ENCODE results near the gene GRN. TPM values are rescaled to one million over a fixed set of nuclear protein-coding genes. Genes with fewer than 3 reads are reported as not detected.

GRN gene
- total and polyA plus RNA-seq, 2 of the 13 experiments (the other 11 are each of a cell fraction or from before 2014, with no cell fraction given) = 86.6 to 143 TPM

DNA sequence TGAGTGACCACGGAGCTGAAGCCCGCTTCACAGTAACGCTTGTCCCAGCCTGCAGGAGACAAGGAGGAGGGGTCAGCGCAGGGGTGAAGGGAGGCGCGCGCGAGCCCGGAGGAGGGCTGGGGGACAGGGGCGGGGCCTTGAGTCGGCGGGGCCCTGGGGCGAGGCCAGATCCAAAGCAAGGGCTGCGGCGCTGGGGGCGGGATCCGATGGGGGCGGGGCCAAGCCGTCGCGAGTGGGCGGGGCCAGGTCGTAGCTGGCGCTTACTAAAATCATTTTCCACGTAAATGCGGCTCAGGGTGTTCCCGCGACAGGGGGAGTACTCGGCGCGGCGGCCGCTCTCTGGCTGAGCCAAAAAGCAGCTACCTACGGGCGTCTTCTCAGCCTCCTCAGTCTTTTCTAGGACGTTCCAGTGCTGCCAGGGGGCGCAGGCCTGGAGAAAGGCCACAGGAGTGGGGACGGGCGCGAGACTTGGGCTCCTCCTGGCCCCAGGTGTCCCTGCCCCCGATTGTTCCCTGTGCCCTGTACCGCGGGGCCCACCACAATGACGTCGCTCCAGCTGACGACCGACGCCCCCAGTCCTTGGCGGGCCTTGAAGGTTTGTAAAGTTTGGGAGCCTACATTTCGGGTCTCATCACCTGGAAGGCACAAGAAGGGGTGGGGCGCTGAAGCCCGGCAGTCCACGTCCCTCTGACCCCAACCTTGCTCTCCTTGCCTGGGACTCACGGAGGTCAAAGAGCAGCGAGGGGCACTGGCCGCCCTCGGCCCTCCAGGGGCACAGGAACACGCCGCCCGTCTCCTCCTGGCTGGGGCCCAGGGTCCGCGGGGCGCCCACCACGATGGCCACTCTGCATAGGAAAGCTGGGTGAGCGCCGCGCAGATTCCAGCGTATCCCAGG, 40.4 kb downstream of the GRN start (continued):
- TF ChIP-seq, protein P1, sequence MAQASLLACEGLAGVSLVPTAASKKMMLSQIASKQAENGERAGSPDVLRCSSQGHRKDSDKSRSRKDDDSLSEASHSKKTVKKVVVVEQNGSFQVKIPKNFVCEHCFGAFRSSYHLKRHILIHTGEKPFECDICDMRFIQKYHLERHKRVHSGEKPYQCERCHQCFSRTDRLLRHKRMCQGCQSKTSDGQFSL (CRISPR knock-in tag; IDR thresholded peaks at IDR 0.05) = no peak
- no peak for TF ChIP-seq CEBPG (CRISPR knock-in tag; IDR thresholded peaks at IDR 0.05)
- peak; percentile 30; the same call in 1 of the 2 replicates for TF ChIP-seq SALL1 (CRISPR knock-in tag; IDR thresholded peaks at IDR 0.05)
- TF ChIP-seq, protein P2, sequence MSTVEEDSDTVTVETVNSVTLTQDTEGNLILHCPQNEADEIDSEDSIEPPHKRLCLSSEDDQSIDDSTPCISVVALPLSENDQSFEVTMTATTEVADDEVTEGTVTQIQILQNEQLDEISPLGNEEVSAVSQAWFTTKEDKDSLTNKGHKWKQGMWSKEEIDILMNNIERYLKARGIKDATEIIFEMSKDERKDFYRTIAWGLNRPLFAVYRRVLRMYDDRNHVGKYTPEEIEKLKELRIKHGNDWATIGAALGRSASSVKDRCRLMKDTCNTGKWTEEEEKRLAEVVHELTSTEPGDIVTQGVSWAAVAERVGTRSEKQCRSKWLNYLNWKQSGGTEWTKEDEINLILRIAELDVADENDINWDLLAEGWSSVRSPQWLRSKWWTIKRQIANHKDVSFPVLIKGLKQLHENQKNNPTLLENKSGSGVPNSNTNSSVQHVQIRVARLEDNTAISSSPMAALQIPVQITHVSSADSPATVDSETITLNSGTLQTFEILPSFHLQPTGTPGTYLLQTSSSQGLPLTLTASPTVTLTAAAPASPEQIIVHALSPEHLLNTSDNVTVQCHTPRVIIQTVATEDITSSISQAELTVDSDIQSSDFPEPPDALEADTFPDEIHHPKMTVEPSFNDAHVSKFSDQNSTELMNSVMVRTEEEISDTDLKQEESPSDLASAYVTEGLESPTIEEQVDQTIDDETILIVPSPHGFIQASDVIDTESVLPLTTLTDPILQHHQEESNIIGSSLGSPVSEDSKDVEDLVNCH (CRISPR knock-in tag; IDR thresholded peaks at IDR 0.05) = no peak
- TF ChIP-seq, protein P3, sequence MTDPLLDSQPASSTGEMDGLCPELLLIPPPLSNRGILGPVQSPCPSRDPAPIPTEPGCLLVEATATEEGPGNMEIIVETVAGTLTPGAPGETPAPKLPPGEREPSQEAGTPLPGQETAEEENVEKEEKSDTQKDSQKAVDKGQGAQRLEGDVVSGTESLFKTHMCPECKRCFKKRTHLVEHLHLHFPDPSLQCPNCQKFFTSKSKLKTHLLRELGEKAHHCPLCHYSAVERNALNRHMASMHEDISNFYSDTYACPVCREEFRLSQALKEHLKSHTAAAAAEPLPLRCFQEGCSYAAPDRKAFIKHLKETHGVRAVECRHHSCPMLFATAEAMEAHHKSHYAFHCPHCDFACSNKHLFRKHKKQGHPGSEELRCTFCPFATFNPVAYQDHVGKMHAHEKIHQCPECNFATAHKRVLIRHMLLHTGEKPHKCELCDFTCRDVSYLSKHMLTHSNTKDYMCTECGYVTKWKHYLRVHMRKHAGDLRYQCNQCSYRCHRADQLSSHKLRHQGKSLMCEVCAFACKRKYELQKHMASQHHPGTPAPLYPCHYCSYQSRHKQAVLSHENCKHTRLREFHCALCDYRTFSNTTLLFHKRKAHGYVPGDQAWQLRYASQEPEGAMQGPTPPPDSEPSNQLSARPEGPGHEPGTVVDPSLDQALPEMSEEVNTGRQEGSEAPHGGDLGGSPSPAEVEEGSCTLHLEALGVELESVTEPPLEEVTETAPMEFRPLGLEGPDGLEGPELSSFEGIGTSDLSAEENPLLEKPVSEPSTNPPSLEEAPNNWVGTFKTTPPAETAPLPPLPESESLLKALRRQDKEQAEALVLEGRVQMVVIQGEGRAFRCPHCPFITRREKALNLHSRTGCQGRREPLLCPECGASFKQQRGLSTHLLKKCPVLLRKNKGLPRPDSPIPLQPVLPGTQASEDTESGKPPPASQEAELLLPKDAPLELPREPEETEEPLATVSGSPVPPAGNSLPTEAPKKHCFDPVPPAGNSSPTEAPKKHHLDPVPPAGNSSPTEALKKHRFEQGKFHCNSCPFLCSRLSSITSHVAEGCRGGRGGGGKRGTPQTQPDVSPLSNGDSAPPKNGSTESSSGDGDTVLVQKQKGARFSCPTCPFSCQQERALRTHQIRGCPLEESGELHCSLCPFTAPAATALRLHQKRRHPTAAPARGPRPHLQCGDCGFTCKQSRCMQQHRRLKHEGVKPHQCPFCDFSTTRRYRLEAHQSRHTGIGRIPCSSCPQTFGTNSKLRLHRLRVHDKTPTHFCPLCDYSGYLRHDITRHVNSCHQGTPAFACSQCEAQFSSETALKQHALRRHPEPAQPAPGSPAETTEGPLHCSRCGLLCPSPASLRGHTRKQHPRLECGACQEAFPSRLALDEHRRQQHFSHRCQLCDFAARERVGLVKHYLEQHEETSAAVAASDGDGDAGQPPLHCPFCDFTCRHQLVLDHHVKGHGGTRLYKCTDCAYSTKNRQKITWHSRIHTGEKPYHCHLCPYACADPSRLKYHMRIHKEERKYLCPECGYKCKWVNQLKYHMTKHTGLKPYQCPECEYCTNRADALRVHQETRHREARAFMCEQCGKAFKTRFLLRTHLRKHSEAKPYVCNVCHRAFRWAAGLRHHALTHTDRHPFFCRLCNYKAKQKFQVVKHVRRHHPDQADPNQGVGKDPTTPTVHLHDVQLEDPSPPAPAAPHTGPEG (CRISPR knock-in tag; IDR thresholded peaks at IDR 0.05) = no peak
- no peak for TF ChIP-seq ZNF510 (CRISPR knock-in tag; IDR thresholded peaks at IDR 0.05; ENCODE audit: low read depth)
- TF ChIP-seq ZSCAN12 (CRISPR knock-in tag; IDR thresholded peaks at IDR 0.05) = no peak
- TF ChIP-seq, protein P4, sequence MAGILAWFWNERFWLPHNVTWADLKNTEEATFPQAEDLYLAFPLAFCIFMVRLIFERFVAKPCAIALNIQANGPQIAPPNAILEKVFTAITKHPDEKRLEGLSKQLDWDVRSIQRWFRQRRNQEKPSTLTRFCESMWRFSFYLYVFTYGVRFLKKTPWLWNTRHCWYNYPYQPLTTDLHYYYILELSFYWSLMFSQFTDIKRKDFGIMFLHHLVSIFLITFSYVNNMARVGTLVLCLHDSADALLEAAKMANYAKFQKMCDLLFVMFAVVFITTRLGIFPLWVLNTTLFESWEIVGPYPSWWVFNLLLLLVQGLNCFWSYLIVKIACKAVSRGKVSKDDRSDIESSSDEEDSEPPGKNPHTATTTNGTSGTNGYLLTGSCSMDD (CRISPR knock-in tag; IDR thresholded peaks at IDR 0.05) = no peak
- 0 out of 2 replicates have a peak, but pooled peaks have one; percentile 16 for TF ChIP-seq NFE2L1 (CRISPR knock-in tag; IDR thresholded peaks at IDR 0.05; ENCODE audit: borderline replicate concordance)
- TF ChIP-seq, protein P5, sequence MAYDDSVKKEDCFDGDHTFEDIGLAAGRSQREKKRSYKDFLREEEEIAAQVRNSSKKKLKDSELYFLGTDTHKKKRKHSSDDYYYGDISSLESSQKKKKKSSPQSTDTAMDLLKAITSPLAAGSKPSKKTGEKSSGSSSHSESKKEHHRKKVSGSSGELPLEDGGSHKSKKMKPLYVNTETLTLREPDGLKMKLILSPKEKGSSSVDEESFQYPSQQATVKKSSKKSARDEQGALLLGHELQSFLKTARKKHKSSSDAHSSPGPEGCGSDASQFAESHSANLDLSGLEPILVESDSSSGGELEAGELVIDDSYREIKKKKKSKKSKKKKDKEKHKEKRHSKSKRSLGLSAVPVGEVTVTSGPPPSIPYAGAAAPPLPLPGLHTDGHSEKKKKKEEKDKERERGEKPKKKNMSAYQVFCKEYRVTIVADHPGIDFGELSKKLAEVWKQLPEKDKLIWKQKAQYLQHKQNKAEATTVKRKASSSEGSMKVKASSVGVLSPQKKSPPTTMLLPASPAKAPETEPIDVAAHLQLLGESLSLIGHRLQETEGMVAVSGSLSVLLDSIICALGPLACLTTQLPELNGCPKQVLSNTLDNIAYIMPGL (CRISPR knock-in tag; IDR thresholded peaks at IDR 0.05; ENCODE audit: borderline replicate concordance in 1 of 2, low read depth in 1 of 2) = peak; percentile 14 to 29; a peak in 1 of 4 replicates
- TF ChIP-seq CBX5 (CRISPR knock-in tag; IDR thresholded peaks at IDR 0.05; ENCODE audit: borderline replicate concordance) = no peak
- no peak for TF ChIP-seq ZNF839 (CRISPR knock-in tag; IDR thresholded peaks at IDR 0.05; ENCODE audit: borderline replicate concordance)
- no peak for TF ChIP-seq ZSCAN22 (CRISPR knock-in tag; IDR thresholded peaks at IDR 0.05)
- no peak for TF ChIP-seq ONECUT2 (CRISPR knock-in tag; IDR thresholded peaks at IDR 0.05)
- no peak for TF ChIP-seq SOX6 (IDR thresholded peaks at IDR 0.05)
- TF ChIP-seq SOX6 (CRISPR knock-in tag; IDR thresholded peaks at IDR 0.05) = 0 out of 2 replicates have a peak, but pooled peaks have one; percentile 22
- no peak for TF ChIP-seq ZFP90 (CRISPR knock-in tag; IDR thresholded peaks at IDR 0.05; ENCODE audit: borderline replicate concordance)
